IMR-90 (cell line): ENCODE measurements around the gene GNAT2. TPM values are rescaled to one million over a fixed set of nuclear protein-coding genes. Genes with fewer than 3 reads are reported as not detected.

Experiments used
- ATAC-seq: fragments of 200-7000 bp; cut with Tn5 transposase; 2 replicates; pipeline ENCODE4 v1.9.1; 2020; ENCODE audit warnings: low read depth, mild to moderate bottlenecking, moderate library complexity
- BruUV-seq: library from RNA; stranded (reverse); fragments of 400-500 nt; replicated peaks from 2 replicates; lab custom pipeline; 2021; lab: Mats Ljungman, UMichigan
- CTCF ChIA-PET: fragments of 300-600 bp; formaldehyde crosslinking; extraction: SDS; loops from one replicate; lab custom pipeline; 2021; ENCODE audit warnings: antibody characterized with exemption; lab: Yijun Ruan, JAX
- POLR2A ChIA-PET: fragments of 300-600 bp; sonication (Branson Sonifier 250); formaldehyde crosslinking; loops from one replicate; lab custom pipeline; 2022; ENCODE audit warnings: antibody characterized with exemption; ENCODE audit not compliant: unreplicated experiment; lab: Charles Lee
- DNase-seq: peaks from one replicate; pipeline ENCODE4 v3.0.0; 2013
- H2AFZ ChIP-seq: replicated peaks from 2 replicates; pipeline ENCODE3; 2013; ENCODE audit warnings: low read length, mild to moderate bottlenecking; ENCODE audit not compliant: poor library complexity
- H2AK5ac ChIP-seq: 2 replicates; pipeline ENCODE4 v1.6.1; 2013; ENCODE audit warnings: low read depth, low read length, inconsistent platforms
- H2AK9ac ChIP-seq: replicated peaks from 2 replicates; pipeline ENCODE3; 2013; ENCODE audit warnings: mild to moderate bottlenecking, low read depth, low read length, moderate library complexity; ENCODE audit not compliant: poor library complexity
- H2BK120ac ChIP-seq: 2 replicates; pipeline ENCODE4 v1.6.1; 2013; ENCODE audit warnings: low read depth, low read length, inconsistent platforms
- H2BK15ac ChIP-seq: 3 replicates; pipeline ENCODE4 v1.6.1; 2013; ENCODE audit warnings: low read depth, low read length, inconsistent platforms
- H2BK20ac ChIP-seq: 2 replicates; pipeline ENCODE4 v1.6.1; 2013; ENCODE audit warnings: low read depth, mild to moderate bottlenecking, inconsistent platforms, low read length, moderate library complexity
- H2BK5ac ChIP-seq: 2 replicates; pipeline ENCODE4 v1.6.1; 2013; ENCODE audit warnings: mild to moderate bottlenecking, low read depth, low read length, inconsistent platforms; ENCODE audit not compliant: poor library complexity, severe bottlenecking
- H3K14ac ChIP-seq: replicated peaks from 2 replicates; pipeline ENCODE4 v1.6.1; 2013; ENCODE audit warnings: low read depth, low read length, inconsistent platforms
- H3K18ac ChIP-seq: 2 replicates; pipeline ENCODE4 v1.6.1; 2013; ENCODE audit warnings: low read depth, low read length, control low read depth
- H3K23ac ChIP-seq: 2 replicates; pipeline ENCODE4 v1.6.1; 2013; ENCODE audit warnings: low read depth, low read length, inconsistent platforms
- H3K27ac ChIP-seq: 2 replicates; pipeline ENCODE4 v1.5.1; 2013; ENCODE audit warnings: mild to moderate bottlenecking, control low read depth, low read length; ENCODE audit not compliant: insufficient read depth
- H3K27me3 ChIP-seq: 2 replicates; pipeline ENCODE4 v1.6.1; 2013; ENCODE audit warnings: low read length; ENCODE audit not compliant: control insufficient read depth, insufficient read depth
- H3K36me3 ChIP-seq: 2 replicates; pipeline ENCODE4 v1.6.1; 2013; ENCODE audit warnings: low read length, mixed read lengths; ENCODE audit not compliant: control insufficient read depth, insufficient read depth
- H3K4ac ChIP-seq: 2 replicates; pipeline ENCODE4 v1.6.1; 2013; ENCODE audit warnings: low read depth, low read length, inconsistent platforms
- H3K4me1 ChIP-seq: 2 replicates; pipeline ENCODE4 v1.6.1; 2013; ENCODE audit warnings: low read length, mixed read lengths; ENCODE audit not compliant: control insufficient read depth, insufficient read depth
- H3K4me2 ChIP-seq: 2 replicates; pipeline ENCODE4 v1.6.1; 2013; ENCODE audit warnings: low read depth, mild to moderate bottlenecking, control low read depth, low read length, moderate library complexity
- H3K4me3 ChIP-seq: 2 replicates; pipeline ENCODE4 v1.5.1; 2013; ENCODE audit warnings: low read depth, mild to moderate bottlenecking, control low read depth, low read length, moderate library complexity; ENCODE audit not compliant: insufficient read depth
- H3K56ac ChIP-seq: 2 replicates; pipeline ENCODE4 v1.6.1; 2013; ENCODE audit warnings: low read length, inconsistent platforms; ENCODE audit not compliant: insufficient read depth; ENCODE audit errors: extremely low read depth
- H3K79me1 ChIP-seq, 2 experiments: 2 replicates each; pipeline ENCODE4 v1.6.1; 2013; ENCODE audit warnings: low read length in 2 of 2, inconsistent platforms in 1 of 2, low read depth in 1 of 2
- H3K9ac ChIP-seq: 2 replicates; pipeline ENCODE4 v1.6.1; 2013; ENCODE audit warnings: low read depth, low read length, control low read depth
- H3K9me1 ChIP-seq: 2 replicates; pipeline ENCODE4 v1.6.1; 2013; ENCODE audit warnings: low read length, inconsistent platforms; ENCODE audit not compliant: insufficient read depth
- H3K9me3 ChIP-seq: 2 replicates; pipeline ENCODE4 v1.6.1; 2013; ENCODE audit warnings: low read length; ENCODE audit not compliant: control insufficient read depth, insufficient read depth
- H4K20me1 ChIP-seq: 2 replicates; pipeline ENCODE4 v1.6.1; 2013; ENCODE audit warnings: low read length, inconsistent platforms; ENCODE audit not compliant: insufficient read depth
- H4K5ac ChIP-seq: 2 replicates; pipeline ENCODE4 v1.6.1; 2013; ENCODE audit warnings: mild to moderate bottlenecking, low read depth, low read length, control low read depth
- H4K8ac ChIP-seq, 2 experiments: 2 replicates each; pipeline ENCODE4 v1.6.1; 2013; ENCODE audit warnings: low read depth in 2 of 2, low read length in 2 of 2, control low read depth in 1 of 2, inconsistent platforms in 1 of 2
- H4K91ac ChIP-seq: 2 replicates; pipeline ENCODE4 v1.6.1; 2013; ENCODE audit warnings: low read depth, low read length, inconsistent platforms; ENCODE audit not compliant: insufficient read depth
- CEBPB ChIP-seq: IDR thresholded peaks from 2 replicates; pipeline ENCODE4 v1.6.1; 2012; ENCODE audit warnings: low read depth, low read length, improper control_type of control experiment
- CTCF ChIP-seq: conservative IDR thresholded peaks from 2 replicates; pipeline ENCODE4 v1.5.1; 2012; ENCODE audit warnings: mild to moderate bottlenecking, low read depth, low read length, improper control_type of control experiment
- RFX5 ChIP-seq: IDR thresholded peaks from 2 replicates; pipeline ENCODE4 v1.8.0; 2012; ENCODE audit warnings: low read depth, mild to moderate bottlenecking, low read length, moderate library complexity
- WGBS, 2 experiments: methylation state at CpG; one replicate each; pipeline versions ENCODE4 v1.1.5 to v1.1.7; 2013; ENCODE audit warnings: missing lambda C conversion rate in 2 of 2; ENCODE audit not compliant: insufficient read length in 1 of 2; ENCODE audit errors: extremely low coverage in 2 of 2; 5-methylcytosine and 5-hydroxymethylcytosine counted together
- dilution Hi-C: fragments of 300-500 bp; cut with HindIII; formaldehyde crosslinking; loops from one replicate; pipeline ENCODE4 v1.14.3; 2018; ENCODE audit warnings: low sequenced_read_pairs; ENCODE audit not compliant: unreplicated experiment
- in situ Hi-C: fragments of 300-500 bp; cut with MboI; formaldehyde crosslinking; loops from 3 replicates; pipeline ENCODE4 v1.14.3; 2019; ENCODE audit warnings: low sequenced_read_pairs, inconsistent platforms, mixed read lengths
- intact Hi-C: fragments of 100-400 bp; cut with micrococcal nuclease; formaldehyde crosslinking; loops from 2 replicates; pipeline ENCODE4 v1.10.0; 2022
- polyA plus RNA-seq, 3 experiments: library from polyadenylated mRNA; depleted of rRNA; stranded (reverse); fragments of >200 nt; gene quantifications; 2 replicates each; pipeline ENCODE4 v1.2.3, GENCODE V29; 2012; ENCODE audit warnings: low replicate concordance in 1 of 3
- total RNA-seq: library from RNA; depleted of rRNA; stranded (reverse); fragments of >200 nt; gene quantifications from 2 replicates; pipeline ENCODE4 v1.2.3, GENCODE V29; 2012

The GNAT2 gene
- total and polyA plus RNA-seq, 2 of the 4 experiments (the other 2 are of a cell fraction) = 0.17 to 0.36 TPM

- Histone ChIP-seq H2BK15ac (no peak overlapping the region), H2AK5ac (no peak overlapping the region), H3K14ac (no peak overlapping the region), H3K4me1 (peaks cover 2% of the 10 kb centered on the region), H3K9me3 (no peaks in the 10 kb centered on the region), H4K5ac (no peak overlapping the region), H2AK9ac (no peak overlapping the region), H3K27ac (no peak overlapping the region), H3K23ac (no peak overlapping the region), H3K18ac (no peak overlapping the region), H3K27me3 (0 out of 2 replicates have a peak, but pooled peaks cover 3% of the 10 kb centered on the region), H3K4me3 (no peak overlapping the region), H4K91ac (no peak overlapping the region), H2AFZ (no peak overlapping the region), H3K9ac (no peak overlapping the region), H4K8ac (no peak overlapping the region), H3K4ac (no peak overlapping the region), H3K56ac (no peak overlapping the region), H3K36me3 (0 out of 2 replicates have a peak, but pooled peaks cover 1% of the 10 kb centered on the region), H3K9me1 (peaks cover 2% of the 10 kb centered on the region; the same call in 1 of the 2 replicates), H3K79me1 (peaks cover 0 to 10% of the 10 kb centered on the region in 2 experiments; a peak in 3 of 4 replicates), H2BK120ac (no peak overlapping the region), H2BK5ac (no peak overlapping the region), H4K20me1 (no peaks in the 10 kb centered on the region), H2BK20ac (no peak overlapping the region), H3K4me2 (no peak overlapping the region)
- TF ChIP-seq CEBPB (no peak), CTCF (no peak), RFX5 (no peak)
- no CpG with 5 or more reads among the region's 2 CpGs for WGBS, 2 experiments
- no peak for ATAC-seq
- DNase-seq = no peak
- POLR2A ChIA-PET = interaction anchor here (0.7 kb wide), 1 partner anchor 331 kb away, joined by 3 read pairs; the partner anchor contains the start of gene AHCYL1
- intact Hi-C loops (no loop called here), in situ Hi-C loops (no loop called here), dilution Hi-C loops (no loop called here)
- CTCF ChIA-PET = interaction anchor here (1.0 kb wide), 1 partner anchor 331 kb away, joined by 3 read pairs; the partner anchor contains the start of gene AHCYL1
- BruUV-seq = no TSS peak
These were observed 33.9 kb upstream of the GNAT2 start for GRCh38 chr1:109653306-109653705.
